WTC11 (cell line): Measurements from ENCODE around the gene CFL1.

Experiments
- CTCF ChIP-seq: fragments of 200-600 bp; IDR thresholded peaks from 2 replicates; pipeline ENCODE4 v1.8.0; 2022; ENCODE audit warnings: antibody characterized with exemption
- NFATC4 ChIP-seq: fragments of 250-450 bp; sonication (Bioruptor Pico); IDR thresholded peaks from 2 replicates; pipeline ENCODE4 v1.9.0; 2021; ENCODE audit warnings: mild to moderate bottlenecking
- USF2 ChIP-seq: sonication (generic); formaldehyde crosslinking; IDR thresholded peaks from 2 replicates; pipeline ENCODE4 v1.8.1; 2023; ENCODE audit warnings: mild to moderate bottlenecking, missing genetic modification reagents, moderate library complexity

GRCh38 chr11:65817835-65818680 lies 39.9 kb downstream of the CFL1 start:
- TF ChIP-seq USF2 (CRISPR knock-in tag) (peak; percentile 71), NFATC4 (CRISPR knock-in tag) (no peak), CTCF (peak; percentile 100)
